ENCODE measurements around the gene CD300LB.

The CD300LB gene

DNA sequence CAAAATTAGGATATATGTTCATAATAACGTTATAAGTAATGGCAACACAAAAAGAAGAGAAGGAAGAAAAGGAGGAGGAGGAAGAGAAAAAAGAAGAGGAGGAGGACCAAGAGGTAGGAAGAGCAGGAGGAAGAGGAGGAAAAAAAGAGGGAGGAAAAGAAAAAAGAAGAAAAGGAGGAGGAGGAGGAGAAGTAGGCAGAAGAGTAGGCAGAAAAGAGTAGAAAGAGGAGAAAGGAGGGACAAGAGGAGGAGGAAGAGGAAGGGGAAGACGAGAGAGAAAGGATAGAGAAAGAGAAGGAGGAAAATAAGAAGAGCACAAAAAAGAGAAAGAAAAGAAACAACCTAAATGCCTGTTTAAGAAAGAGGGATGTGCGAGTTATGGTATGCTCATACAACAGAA lies 5.6 kb upstream of the CD300LB start:
- no peak for TF ChIP-seq TAF1 (IDR thresholded peaks at IDR 0.05; ENCODE audit: borderline replicate concordance, low read depth, low read length)
- TF ChIP-seq POLR2AphosphoS5 (IDR thresholded peaks at IDR 0.05; ENCODE audit: low read depth, low read length): no peak
- no peak for TF ChIP-seq POLR2A (IDR thresholded peaks at IDR 0.05; ENCODE audit: low read depth, low read length)
- no peak for FAIRE-seq

DNA sequence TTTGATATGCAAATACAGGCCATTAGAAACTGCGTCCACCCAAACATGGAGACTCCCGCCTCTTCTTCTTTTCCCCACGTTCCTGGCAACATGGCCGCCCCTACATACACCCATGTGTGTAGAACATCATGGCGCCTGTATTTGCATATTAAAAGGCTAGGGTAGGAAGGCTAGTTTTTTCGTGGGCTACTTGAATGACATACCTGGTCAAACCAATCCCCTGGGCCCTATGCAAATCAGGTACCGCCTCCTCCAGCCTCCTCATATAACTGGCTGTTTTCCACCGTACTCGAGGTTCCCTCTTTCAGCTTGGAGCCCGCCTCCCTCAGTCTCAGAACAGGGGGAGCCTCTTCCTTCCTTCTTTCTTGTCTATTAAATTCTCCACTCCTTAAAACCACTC lies 840 bp upstream of the CD300LB start:
- FAIRE-seq (no peak), DNase-seq (ENCODE audit: insufficient read length) (no peak)

More for the DNA sequence above, 5.6 kb upstream of the CD300LB start:
- DNase-seq (ENCODE audit: insufficient read length): no peak

GRCh38 chr17:74530831-74531150 lies 484 bp downstream of the CD300LB start:
- FAIRE-seq: no peak
- TF ChIP-seq POLR2AphosphoS5 (IDR thresholded peaks at IDR 0.05; ENCODE audit: low read depth, low read length) (no peak), TAF1 (IDR thresholded peaks at IDR 0.05; ENCODE audit: borderline replicate concordance, low read depth, low read length) (no peak), POLR2A (IDR thresholded peaks at IDR 0.05; ENCODE audit: low read depth, low read length) (no peak)
- DNase-seq (ENCODE audit: insufficient read length): no peak

More for the DNA sequence above, 840 bp upstream of the CD300LB start:
- TF ChIP-seq POLR2A (IDR thresholded peaks at IDR 0.05; ENCODE audit: low read depth, low read length) (no peak), TAF1 (IDR thresholded peaks at IDR 0.05; ENCODE audit: borderline replicate concordance, low read depth, low read length) (no peak), POLR2AphosphoS5 (IDR thresholded peaks at IDR 0.05; ENCODE audit: low read depth, low read length) (no peak)

DNA sequence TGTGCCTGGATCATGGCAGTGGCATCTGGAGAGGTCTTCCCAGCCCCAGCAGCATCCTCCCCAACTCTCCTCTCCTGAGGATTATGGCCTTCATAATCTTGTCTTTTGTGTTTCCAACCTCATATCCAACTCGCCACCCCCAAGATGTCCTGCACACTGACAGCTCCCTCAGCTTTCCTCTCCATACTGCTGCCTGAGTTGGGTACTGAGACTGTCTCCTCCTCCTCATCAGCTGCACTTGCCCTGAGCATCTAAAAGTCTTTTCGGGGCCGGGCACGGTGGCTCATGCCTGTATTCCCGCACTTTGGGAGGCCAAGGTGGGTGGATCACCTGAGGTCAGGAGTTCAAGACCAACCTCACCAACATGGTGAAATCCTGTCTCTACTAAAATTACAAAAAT lies 2.0 kb downstream of the CD300LB start:
- DNase-seq (ENCODE audit: insufficient read length) (no peak), FAIRE-seq (no peak)
- TF ChIP-seq TAF1 (IDR thresholded peaks at IDR 0.05; ENCODE audit: borderline replicate concordance, low read depth, low read length): no peak
- no peak for TF ChIP-seq POLR2A (IDR thresholded peaks at IDR 0.05; ENCODE audit: low read depth, low read length)
- TF ChIP-seq POLR2AphosphoS5 (IDR thresholded peaks at IDR 0.05; ENCODE audit: low read depth, low read length): no peak

DNA sequence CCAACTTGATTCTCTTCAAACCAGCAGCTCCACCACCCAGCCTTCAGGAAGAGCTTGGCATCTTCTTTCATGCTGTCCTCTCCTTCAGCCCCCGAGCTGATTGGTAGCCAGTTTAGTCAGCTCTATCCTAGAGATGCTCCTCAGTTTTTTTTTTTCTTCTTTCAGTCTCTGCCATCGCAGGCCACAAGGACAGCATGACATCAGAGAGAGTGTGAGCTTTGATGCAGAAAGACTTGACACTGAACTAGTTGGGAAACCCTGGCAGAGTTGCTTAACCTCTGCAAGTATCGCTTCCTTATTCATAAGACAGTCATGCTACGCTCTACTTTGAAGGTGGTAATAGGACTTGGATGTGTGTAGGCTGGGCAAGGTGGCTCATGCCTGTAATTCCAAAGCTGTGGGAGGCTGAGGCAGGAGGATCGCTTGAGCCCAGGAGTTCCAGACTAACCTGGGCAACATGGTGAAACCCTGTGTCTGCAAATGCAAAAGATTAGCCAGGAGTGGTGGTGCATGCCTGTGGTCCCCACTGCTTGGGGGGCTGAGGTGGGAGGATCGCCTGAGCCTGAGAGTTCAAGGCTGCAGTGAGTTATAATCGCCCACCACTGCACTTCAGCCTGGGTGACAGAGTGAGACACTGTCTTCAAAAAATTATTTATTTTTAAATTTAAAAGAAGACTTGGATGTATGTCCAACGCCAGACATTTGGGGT lies 2.6 kb downstream of the CD300LB start:
- FAIRE-seq: peak; percentile 76
- TF ChIP-seq POLR2AphosphoS5 (IDR thresholded peaks at IDR 0.05; ENCODE audit: low read depth, low read length) (no peak), TAF1 (IDR thresholded peaks at IDR 0.05; ENCODE audit: borderline replicate concordance, low read depth, low read length) (no peak), POLR2A (IDR thresholded peaks at IDR 0.05; ENCODE audit: low read depth, low read length) (no peak)

GRCh38 chr17:74527756-74528155 lies 3.5 kb downstream of the CD300LB start:
- DNase-seq (ENCODE audit: insufficient read length): no peak
- TF ChIP-seq POLR2A (IDR thresholded peaks at IDR 0.05; ENCODE audit: low read depth, low read length): no peak
- TF ChIP-seq POLR2AphosphoS5 (IDR thresholded peaks at IDR 0.05; ENCODE audit: low read depth, low read length): no peak
- no peak for TF ChIP-seq TAF1 (IDR thresholded peaks at IDR 0.05; ENCODE audit: borderline replicate concordance, low read depth, low read length)
- FAIRE-seq: no peak

More for the DNA sequence above, 2.6 kb downstream of the CD300LB start:
- DNase-seq (ENCODE audit: insufficient read length): no peak

DNA sequence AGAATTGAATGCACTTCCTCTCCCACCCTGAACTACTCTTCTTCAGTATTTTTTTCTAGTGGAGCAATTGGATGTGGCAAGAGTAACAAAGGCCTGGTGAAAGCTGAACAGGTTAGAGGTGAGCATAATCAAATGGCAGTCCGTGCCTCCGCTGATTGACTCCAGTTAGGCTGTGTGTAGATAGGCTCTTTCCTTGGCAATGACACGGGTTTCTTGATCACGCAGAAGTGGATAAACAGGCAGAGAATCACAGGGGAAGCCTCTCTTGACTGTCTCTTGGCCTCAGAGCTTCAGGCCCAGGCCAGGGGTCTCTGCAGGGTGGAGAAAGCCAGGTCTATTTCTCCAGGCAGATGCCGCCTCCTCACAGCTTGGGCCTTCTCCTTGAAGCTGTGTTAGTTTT lies 4.2 kb downstream of the CD300LB start:
- DNase-seq (ENCODE audit: insufficient read length): no peak
- FAIRE-seq: no peak
- TF ChIP-seq POLR2A (IDR thresholded peaks at IDR 0.05; ENCODE audit: low read depth, low read length) (no peak), POLR2AphosphoS5 (IDR thresholded peaks at IDR 0.05; ENCODE audit: low read depth, low read length) (no peak), TAF1 (IDR thresholded peaks at IDR 0.05; ENCODE audit: borderline replicate concordance, low read depth, low read length) (no peak)

DNA sequence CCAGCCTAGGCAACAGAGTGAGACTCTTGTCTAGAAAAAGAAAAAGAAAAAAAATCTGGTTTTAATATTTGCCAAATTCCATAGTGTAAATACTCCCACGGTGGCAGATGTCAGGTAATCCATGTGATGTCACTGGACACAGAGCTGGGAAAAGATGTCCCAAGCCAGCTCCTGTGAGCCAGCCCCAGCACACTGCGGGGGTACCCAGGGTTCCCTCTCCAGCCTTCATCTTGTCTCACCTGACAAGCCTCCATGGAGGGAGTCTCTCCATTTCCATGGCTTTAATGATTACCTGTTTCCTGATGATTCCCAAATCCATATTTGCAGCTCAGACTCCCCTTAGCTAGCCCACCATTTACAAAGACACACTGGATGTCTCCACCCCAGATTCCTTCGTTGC lies 4.6 kb downstream of the CD300LB start:
- DNase-seq (ENCODE audit: insufficient read length): no peak
- TF ChIP-seq TAF1 (IDR thresholded peaks at IDR 0.05; ENCODE audit: borderline replicate concordance, low read depth, low read length): no peak
- TF ChIP-seq POLR2AphosphoS5 (IDR thresholded peaks at IDR 0.05; ENCODE audit: low read depth, low read length): no peak
- no peak for TF ChIP-seq POLR2A (IDR thresholded peaks at IDR 0.05; ENCODE audit: low read depth, low read length)
- no peak for FAIRE-seq

DNA sequence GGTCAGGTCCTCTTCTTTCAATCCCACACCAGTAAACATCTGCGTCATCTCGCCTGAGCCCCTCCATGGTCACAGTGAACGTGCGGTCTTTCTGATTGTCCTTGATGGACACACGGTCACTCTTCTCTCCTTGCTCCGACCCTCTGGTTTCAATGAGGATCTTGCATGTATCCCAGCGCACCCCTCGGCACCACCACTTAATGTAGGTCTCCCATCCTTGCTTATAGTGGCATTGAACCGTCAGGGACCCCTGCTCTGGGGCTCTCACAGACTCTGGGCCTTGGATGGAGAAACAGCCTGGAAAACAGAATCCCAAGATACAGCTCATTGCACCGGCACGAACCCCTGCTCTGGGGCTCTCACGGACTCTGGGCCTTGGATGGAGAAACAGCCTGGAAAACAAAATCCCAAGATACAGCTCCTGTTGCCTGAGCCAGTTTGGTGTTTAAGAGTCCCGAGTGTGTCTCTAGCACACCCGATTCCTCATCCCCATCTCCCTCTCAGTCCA lies 5.4 kb downstream of the CD300LB start:
- TF ChIP-seq TAF1 (IDR thresholded peaks at IDR 0.05; ENCODE audit: borderline replicate concordance, low read depth, low read length) (no peak), POLR2A (IDR thresholded peaks at IDR 0.05; ENCODE audit: low read depth, low read length) (no peak), POLR2AphosphoS5 (IDR thresholded peaks at IDR 0.05; ENCODE audit: low read depth, low read length) (no peak)
- no peak for FAIRE-seq
- DNase-seq (ENCODE audit: insufficient read length): no peak

DNA sequence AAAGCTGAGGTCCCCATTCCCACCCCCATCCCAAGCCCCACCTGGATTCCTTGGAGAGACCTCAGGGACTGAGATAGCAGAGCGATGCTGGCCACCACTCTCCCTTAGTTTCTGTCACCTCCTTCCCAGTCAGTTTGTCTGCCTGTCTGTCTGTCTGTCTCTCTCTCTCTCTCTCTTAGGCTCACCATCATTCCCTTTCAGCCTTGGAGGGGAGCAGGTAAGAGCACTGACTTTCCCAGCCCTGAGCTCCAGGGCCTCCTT lies 5.9 kb downstream of the CD300LB start:
- DNase-seq (ENCODE audit: insufficient read length): no peak
- no peak for TF ChIP-seq TAF1 (IDR thresholded peaks at IDR 0.05; ENCODE audit: borderline replicate concordance, low read depth, low read length)
- no peak for TF ChIP-seq POLR2A (IDR thresholded peaks at IDR 0.05; ENCODE audit: low read depth, low read length)
- no peak for TF ChIP-seq POLR2AphosphoS5 (IDR thresholded peaks at IDR 0.05; ENCODE audit: low read depth, low read length)
- FAIRE-seq: peak; percentile 65

GRCh38 chr17:74524653-74525464 lies 6.4 kb downstream of the CD300LB start:
- FAIRE-seq: no peak
- TF ChIP-seq POLR2AphosphoS5 (IDR thresholded peaks at IDR 0.05; ENCODE audit: low read depth, low read length): no peak
- no peak for TF ChIP-seq TAF1 (IDR thresholded peaks at IDR 0.05; ENCODE audit: borderline replicate concordance, low read depth, low read length)
- TF ChIP-seq POLR2A (IDR thresholded peaks at IDR 0.05; ENCODE audit: low read depth, low read length): no peak
- no peak for DNase-seq (ENCODE audit: insufficient read length)

- FAIRE-seq (no peak), DNase-seq (ENCODE audit: insufficient read length) (no peak)
- TF ChIP-seq TAF1 (IDR thresholded peaks at IDR 0.05; ENCODE audit: borderline replicate concordance, low read depth, low read length): no peak
- no peak for TF ChIP-seq POLR2AphosphoS5 (IDR thresholded peaks at IDR 0.05; ENCODE audit: low read depth, low read length)
Observed at GRCh38 chr17:74523308-74523707, 8.0 kb downstream of the CD300LB start.

Measured in GM12892 (cell line).